Karpas-422 (cell line): ENCODE results near the gene ST6GALNAC4. TPM values are rescaled to one million over a fixed set of nuclear protein-coding genes. Genes with fewer than 3 reads are reported as not detected.

Experiments used
- DNase-seq: peaks from one replicate; pipeline ENCODE4 v3.0.0-alpha.2; 2015
- H2AFZ ChIP-seq: fragments of 200-600 bp; sonication (generic); 2 replicates; pipeline ENCODE4 v1.6.1; 2014; ENCODE audit warnings: antibody characterized with exemption, low read length, mixed read lengths
- H3K27ac ChIP-seq: fragments of 200-600 bp; sonication (generic); 2 replicates; pipeline ENCODE4 v1.5.1; 2014; ENCODE audit warnings: mild to moderate bottlenecking, low read length, moderate library complexity
- H3K27me3 ChIP-seq: fragments of 200-600 bp; sonication (generic); 2 replicates; pipeline ENCODE4 v1.6.1; 2014; ENCODE audit warnings: low read length, mixed read lengths
- H3K36me3 ChIP-seq: fragments of 200-600 bp; sonication (generic); 2 replicates; pipeline ENCODE4 v1.6.1; 2014; ENCODE audit warnings: low read length, mixed read lengths; ENCODE audit not compliant: insufficient read depth
- H3K4me1 ChIP-seq: fragments of 200-600 bp; sonication (generic); 2 replicates; pipeline ENCODE4 v1.6.1; 2014; ENCODE audit warnings: mild to moderate bottlenecking, low read length, mixed read lengths
- H3K4me2 ChIP-seq: fragments of 200-600 bp; sonication (generic); 2 replicates; pipeline ENCODE4 v1.6.1; 2014; ENCODE audit warnings: low read length, low read depth, mild to moderate bottlenecking; ENCODE audit not compliant: poor library complexity, severe bottlenecking
- H3K4me3 ChIP-seq: fragments of 200-600 bp; sonication (generic); 2 replicates; pipeline ENCODE4 v1.5.1; 2014; ENCODE audit warnings: mild to moderate bottlenecking, antibody characterized with exemption, low read length, mixed read lengths
- H3K79me2 ChIP-seq: fragments of 200-600 bp; sonication (generic); 2 replicates; pipeline ENCODE4 v1.6.1; 2014; ENCODE audit warnings: mild to moderate bottlenecking, low read length, mixed read lengths
- H3K9ac ChIP-seq: fragments of 200-600 bp; sonication (generic); 2 replicates; pipeline ENCODE4 v1.6.0; 2014; ENCODE audit warnings: low read length
- H3K9me2 ChIP-seq: fragments of 200-600 bp; sonication (generic), shearing (Covaris generic); replicated peaks from 2 replicates; pipeline ENCODE4 v1.6.0; 2014; ENCODE audit warnings: mild to moderate bottlenecking, low read length, moderate library complexity; ENCODE audit not compliant: insufficient read depth
- H3K9me3 ChIP-seq: fragments of 300-700, 200-600 bp; sonication (generic); 2 replicates; pipeline ENCODE4 v1.6.1; 2014; ENCODE audit warnings: low read length, mixed read lengths
- H4K20me1 ChIP-seq: fragments of 200-600 bp; sonication (generic); 2 replicates; pipeline ENCODE4 v1.6.1; 2014; ENCODE audit warnings: mild to moderate bottlenecking, antibody characterized with exemption, low read length, low read depth; ENCODE audit not compliant: insufficient read depth
- total RNA-seq: library from RNA; depleted of rRNA; stranded (reverse); fragments of >200 nt; shearing (Covaris generic); gene quantifications from 2 replicates; pipeline ENCODE4 v1.2.3, GENCODE V29; 2014; ENCODE audit warnings: low replicate concordance; rRNA removed

Gene ST6GALNAC4
- 23.5 and 41.6 TPM in 2 replicates for total RNA-seq

GRCh38 chr9:127916720-127917581, at the start of gene ST6GALNAC4:
TSS of gene ST6GALNAC4 (minus strand) at chr9:127917041. CDS start at chr9:127916419, 622 bp downstream.
- Histone ChIP-seq H3K4me1 (peaks cover 39% of the 10 kb centered on the region), H3K79me2 (peaks cover 17% of the 10 kb centered on the region), H3K27me3 (no peaks in the 10 kb centered on the region), H3K9ac (peak within 1 kb of the TSS; percentile 84), H3K36me3 (0 out of 2 replicates have a peak, but pooled peaks cover 8% of the 10 kb centered on the region), H3K4me3 (peak within 1 kb of the TSS; percentile 79), H3K4me2 (peak within 1 kb of the TSS; percentile 76), H3K27ac (peak within 1 kb of the TSS; percentile 88), H2AFZ (peak within 1 kb of the TSS; percentile 66; the same call in 1 of the 2 replicates), H3K9me3 (no peaks in the 10 kb centered on the region), H4K20me1 (no peaks in the 10 kb centered on the region), H3K9me2 (no peaks in the 10 kb centered on the region)
- peak; percentile 97 for DNase-seq

GRCh38 chr9:127965953-127966352, 49.1 kb upstream of the ST6GALNAC4 start:
- Histone ChIP-seq H3K27me3 (no peaks in the 10 kb centered on the region), H3K36me3 (no peaks in the 10 kb centered on the region), H3K4me2 (peak overlapping the region; percentile 10), H3K79me2 (no peaks in the 10 kb centered on the region), H2AFZ (no peak overlapping the region), H3K9ac (peak overlapping the region; percentile 45; the same call in 1 of the 2 replicates), H3K4me3 (no peak overlapping the region), H3K9me3 (no peaks in the 10 kb centered on the region), H3K9me2 (no peaks in the 10 kb centered on the region), H3K27ac (no peak overlapping the region), H4K20me1 (peaks cover 67% of the 10 kb centered on the region), H3K4me1 (peaks cover 46% of the 10 kb centered on the region)
- DNase-seq = no peak

GRCh38 chr9:127963359-127964064, 46.7 kb upstream of the ST6GALNAC4 start:
- no peak overlapping the region for H3K4me3 ChIP-seq
- H3K9ac ChIP-seq = 0 out of 2 replicates have a peak overlapping the region, but pooled peaks have one; percentile 20
- H3K9me2 ChIP-seq = no peaks in the 10 kb centered on the region
- H4K20me1 ChIP-seq = peaks cover 66% of the 10 kb centered on the region
- DNase-seq = no peak
- H3K4me1 ChIP-seq = peaks cover 39% of the 10 kb centered on the region
- H3K9me3 ChIP-seq = no peaks in the 10 kb centered on the region
- H3K27me3 ChIP-seq = no peaks in the 10 kb centered on the region
- H3K4me2 ChIP-seq = peak overlapping the region; percentile 35
- no peak overlapping the region for H3K27ac ChIP-seq
- no peaks in the 10 kb centered on the region for H3K36me3 ChIP-seq
- no peaks in the 10 kb centered on the region for H3K79me2 ChIP-seq
- H2AFZ ChIP-seq = no peak overlapping the region

GRCh38 chr9:127963041-127963358, 46.2 kb upstream of the ST6GALNAC4 start:
- Histone ChIP-seq H3K4me1 (peaks cover 39% of the 10 kb centered on the region), H3K4me3 (no peak overlapping the region), H2AFZ (no peak overlapping the region), H4K20me1 (peaks cover 61% of the 10 kb centered on the region), H3K9ac (0 out of 2 replicates have a peak overlapping the region, but pooled peaks have one; percentile 20), H3K27me3 (no peaks in the 10 kb centered on the region), H3K79me2 (no peaks in the 10 kb centered on the region), H3K9me2 (no peaks in the 10 kb centered on the region), H3K4me2 (peak overlapping the region; percentile 35), H3K36me3 (no peaks in the 10 kb centered on the region), H3K27ac (no peak overlapping the region), H3K9me3 (no peaks in the 10 kb centered on the region)
- DNase-seq = no peak

- Histone ChIP-seq H3K4me3 (no peak overlapping the region), H4K20me1 (peaks cover 55% of the 10 kb centered on the region), H3K9ac (no peak overlapping the region), H3K4me2 (no peak overlapping the region), H3K9me3 (no peaks in the 10 kb centered on the region), H3K27me3 (no peaks in the 10 kb centered on the region), H3K36me3 (no peaks in the 10 kb centered on the region), H3K27ac (no peak overlapping the region), H2AFZ (no peak overlapping the region), H3K4me1 (peaks cover 39% of the 10 kb centered on the region), H3K79me2 (no peaks in the 10 kb centered on the region), H3K9me2 (no peaks in the 10 kb centered on the region)
- DNase-seq = no peak
Measured at GRCh38 chr9:127962278-127962677, 45.4 kb upstream of the ST6GALNAC4 start.

- Histone ChIP-seq H3K4me2 (no peak overlapping the region), H3K36me3 (no peaks in the 10 kb centered on the region), H3K4me1 (peaks cover 34% of the 10 kb centered on the region), H3K27ac (no peak overlapping the region), H3K27me3 (no peaks in the 10 kb centered on the region), H3K4me3 (no peak overlapping the region), H4K20me1 (peaks cover 49% of the 10 kb centered on the region), H2AFZ (no peak overlapping the region), H3K9me2 (no peaks in the 10 kb centered on the region), H3K9ac (no peak overlapping the region), H3K9me3 (no peaks in the 10 kb centered on the region), H3K79me2 (no peaks in the 10 kb centered on the region)
- DNase-seq = no peak
Measured at GRCh38 chr9:127961613-127962155, 44.8 kb upstream of the ST6GALNAC4 start.

- peaks cover 29% of the 10 kb centered on the region for H3K4me1 ChIP-seq
- no peak overlapping the region for H2AFZ ChIP-seq
- peaks cover 46% of the 10 kb centered on the region for H4K20me1 ChIP-seq
- no peaks in the 10 kb centered on the region for H3K9me2 ChIP-seq
- no peaks in the 10 kb centered on the region for H3K36me3 ChIP-seq
- no peak overlapping the region for H3K9ac ChIP-seq
- no peak overlapping the region for H3K4me2 ChIP-seq
- H3K27ac ChIP-seq = no peak overlapping the region
- no peaks in the 10 kb centered on the region for H3K79me2 ChIP-seq
- no peak for DNase-seq
- no peaks in the 10 kb centered on the region for H3K9me3 ChIP-seq
- H3K27me3 ChIP-seq = no peaks in the 10 kb centered on the region
- H3K4me3 ChIP-seq = no peak overlapping the region
Measured at GRCh38 chr9:127961155-127961490, 44.3 kb upstream of the ST6GALNAC4 start.
